GM21529 (cell line): Measurements from ENCODE around the gene ZNF501.
A peak's percentile ranks its signal among the peaks of the same experiment; 100 is the strongest.

Source experiments
- ATAC-seq: cut with Tn5 transposase; IDR thresholded peaks from one replicate; pipeline ENCODE4 v1.9.1; 2021; ENCODE audit not compliant: unreplicated experiment

ZNF501 gene

GRCh38 chr3:44729384-44729910 lies at the start of gene ZNF501:
Gene ZNF501, plus strand, starts transcription at chr3:44729635. Its CDS starts 4,787 bp downstream, at chr3:44734422.
- peak; percentile 98 for ATAC-seq

GRCh38 chr3:44680921-44681455 lies 48.4 kb upstream of the ZNF501 start:
- no peak for ATAC-seq

- ATAC-seq, result no peak
Measured at GRCh38 chr3:44682182-44682896, 47.1 kb upstream of the ZNF501 start.

DNA sequence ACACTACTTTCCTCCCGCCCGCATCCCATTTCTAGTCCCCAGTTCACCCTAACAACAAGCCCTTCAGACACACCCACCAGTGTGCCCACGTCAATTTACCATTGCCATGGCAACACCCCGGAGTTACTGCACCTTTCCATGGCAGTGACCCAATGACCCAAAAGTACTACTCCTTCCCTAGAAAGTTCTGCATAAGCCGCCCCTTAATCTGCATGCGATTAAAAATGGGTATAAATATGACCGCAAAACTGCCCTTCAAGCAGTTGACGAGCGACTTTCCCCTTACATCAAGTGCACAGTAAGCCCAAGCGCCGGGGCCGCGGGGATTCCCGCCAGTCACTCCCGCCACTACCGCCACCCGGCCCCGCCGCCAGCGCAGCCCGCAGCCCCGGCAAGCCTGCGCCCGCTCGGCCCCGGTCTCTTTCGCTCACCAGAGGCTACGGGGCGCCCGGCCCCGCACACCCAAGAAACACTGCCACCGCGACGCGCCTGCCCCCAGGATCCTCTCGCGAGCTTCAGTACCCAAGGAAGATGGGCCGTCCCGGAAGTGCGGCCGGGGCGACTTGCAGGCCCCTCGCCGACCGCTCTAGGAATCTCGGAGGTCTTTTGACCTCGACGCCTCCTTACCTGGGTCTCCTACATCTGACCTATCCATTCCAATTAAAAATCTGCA lies 44.2 kb upstream of the ZNF501 start:
- peak; percentile 78 for ATAC-seq

DNA sequence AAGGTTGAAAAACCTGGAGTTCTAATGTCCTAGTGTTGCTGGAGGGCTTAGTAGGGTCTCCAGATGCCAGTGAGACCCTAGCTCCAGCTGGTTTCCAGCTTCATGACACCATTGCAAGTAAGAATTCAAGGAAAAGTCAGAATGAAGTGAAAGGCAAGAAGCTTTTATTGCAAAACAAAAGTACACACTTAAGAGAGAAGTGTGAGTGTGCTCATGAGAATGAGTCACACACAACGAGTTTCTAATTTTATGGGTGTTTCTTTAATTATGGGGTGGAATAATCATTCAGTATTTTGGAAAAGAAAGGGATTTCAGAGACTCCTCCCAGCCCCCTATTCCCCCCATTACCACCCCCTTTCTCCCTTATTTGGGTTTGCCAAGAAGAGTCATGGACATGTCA lies 41.5 kb upstream of the ZNF501 start:
- no peak for ATAC-seq

- ATAC-seq, result no peak
Measured at GRCh38 chr3:44712455-44713075, 16.9 kb upstream of the ZNF501 start, which contains the start of gene ZNF502. Gene ZNF502, plus strand, starts transcription at chr3:44712660. Its CDS starts 7,602 bp downstream, at chr3:44720262.

- ATAC-seq, result no peak
Measured at GRCh38 chr3:44721231-44722102, 8.0 kb upstream of the ZNF501 start.

DNA sequence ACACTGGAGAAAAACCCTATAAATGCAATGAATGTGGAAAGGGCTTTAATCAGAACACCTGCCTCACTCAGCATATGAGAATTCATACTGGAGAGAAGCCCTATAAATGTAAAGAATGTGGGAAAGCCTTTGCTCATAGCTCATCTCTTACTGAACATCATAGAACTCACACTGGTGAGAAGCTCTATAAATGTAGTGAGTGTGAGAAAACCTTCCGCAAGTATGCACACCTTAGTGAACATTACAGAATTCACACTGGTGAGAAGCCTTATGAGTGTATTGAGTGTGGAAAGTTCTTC lies 7.4 kb upstream of the ZNF501 start:
- ATAC-seq, result no peak

DNA sequence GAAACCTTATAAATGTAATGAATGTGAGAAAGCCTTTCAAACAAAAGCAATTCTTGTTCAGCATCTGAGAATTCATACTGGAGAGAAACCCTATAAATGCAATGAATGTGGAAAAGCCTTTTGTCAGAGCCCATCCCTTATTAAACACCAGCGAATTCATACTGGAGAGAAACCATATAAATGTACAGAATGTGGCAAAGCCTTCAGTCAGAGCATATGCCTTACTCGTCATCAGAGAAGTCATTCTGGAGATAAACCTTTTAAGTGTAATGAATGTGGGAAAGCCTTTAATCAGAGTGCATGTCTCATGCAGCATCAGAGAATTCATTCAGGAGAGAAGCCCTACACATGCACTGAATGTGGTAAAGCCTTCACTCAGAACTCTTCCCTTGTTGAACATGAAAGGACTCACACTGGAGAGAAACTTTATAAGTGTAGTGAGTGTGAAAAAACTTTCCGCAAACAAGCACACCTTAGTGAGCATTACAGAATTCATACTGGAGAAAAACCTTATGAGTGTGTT lies 5.3 kb downstream of the ZNF501 start:
- no peak for ATAC-seq

DNA sequence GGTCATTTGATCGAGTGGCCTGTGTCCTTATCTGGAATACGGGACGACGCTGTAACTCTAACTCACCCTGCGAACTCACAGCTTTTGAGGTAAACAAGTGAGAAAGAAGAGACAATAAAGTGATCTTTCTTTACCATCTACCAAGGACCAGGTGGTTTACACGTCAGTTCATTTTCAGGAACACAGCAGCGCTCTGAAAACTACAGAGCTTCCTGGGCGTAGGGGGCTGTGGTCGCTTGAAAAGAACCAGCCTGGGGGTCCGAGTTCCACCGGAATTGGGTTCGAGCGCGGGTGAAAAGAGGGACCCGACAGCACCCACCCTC lies 31.6 kb downstream of the ZNF501 start:
- ATAC-seq, result no peak

GRCh38 chr3:44761424-44762169 lies 32.2 kb downstream of the ZNF501 start, which contains the start of the genes KIAA1143 and KIF15:
Gene KIAA1143, minus strand, starts transcription at chr3:44761619. Its CDS starts 17 bp downstream, at chr3:44761602.
Gene KIF15, plus strand, starts transcription at chr3:44761794. Its CDS starts 72 bp downstream, at chr3:44761866.
- peak; percentile 89 for ATAC-seq

GRCh38 chr3:44762170-44762677 lies 32.8 kb downstream of the ZNF501 start:
- ATAC-seq, result peak; percentile 10

DNA sequence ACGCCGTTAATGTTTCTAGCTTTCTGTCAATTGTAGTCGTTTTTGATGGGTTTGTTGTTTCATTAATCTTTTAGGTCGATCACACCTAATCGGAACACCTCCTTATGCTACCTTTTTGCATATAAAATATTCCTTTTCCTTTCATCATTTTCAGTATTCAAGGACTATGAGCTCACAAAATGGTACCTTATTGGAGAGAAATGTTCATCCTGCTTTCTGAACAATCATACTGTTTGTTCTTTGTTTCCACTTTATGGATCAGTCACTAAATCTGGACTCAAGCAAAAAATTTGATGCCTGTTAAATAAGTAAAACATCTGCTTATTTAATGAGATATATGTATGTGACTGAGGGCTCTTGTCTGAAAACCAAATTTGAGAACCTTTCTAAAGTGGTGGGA lies 33.3 kb downstream of the ZNF501 start:
- no peak for ATAC-seq

DNA sequence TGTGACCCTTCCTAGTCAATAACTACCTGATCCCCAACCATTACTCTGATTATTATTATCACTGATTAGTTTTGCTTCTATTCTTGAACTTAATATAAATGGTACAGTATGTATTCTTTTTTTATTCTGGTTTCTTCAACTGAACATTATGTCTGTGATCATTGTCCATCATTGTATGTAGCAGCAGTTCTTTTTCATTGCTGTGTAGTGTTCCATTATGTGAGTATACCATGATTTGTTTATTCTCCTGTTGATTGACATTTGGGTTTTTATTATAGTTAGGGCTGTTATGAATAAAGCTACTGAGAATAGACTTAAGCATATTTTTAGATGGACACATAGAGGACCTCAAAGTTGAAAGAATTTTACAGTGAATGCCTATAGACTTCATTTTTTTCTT lies 34.8 kb downstream of the ZNF501 start:
- no peak for ATAC-seq

GRCh38 chr3:44771424-44772098 lies 42.1 kb downstream of the ZNF501 start:
- no peak for ATAC-seq

GRCh38 chr3:44772099-44772442 lies 42.6 kb downstream of the ZNF501 start:
- no peak for ATAC-seq

DNA sequence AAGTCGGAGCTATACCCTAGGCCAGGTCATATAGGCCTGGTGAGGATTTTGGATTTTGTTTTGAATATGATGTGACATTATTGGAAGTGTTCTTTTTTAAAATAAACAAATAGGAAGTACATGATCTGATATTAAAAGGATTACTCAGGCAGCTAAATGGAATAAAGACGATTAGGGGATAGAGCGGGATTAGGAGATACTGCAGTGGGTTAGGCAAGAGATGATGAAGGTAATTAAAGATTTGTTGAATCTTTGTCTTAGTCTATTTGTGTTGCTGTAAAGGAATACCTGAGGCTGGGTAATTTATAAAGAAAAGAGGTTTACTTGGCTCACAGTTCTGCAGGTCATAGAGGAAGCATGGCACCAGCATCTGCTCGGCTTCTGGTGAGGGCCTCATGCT lies 53.5 kb downstream of the ZNF501 start:
- ATAC-seq, result no peak
